NCI-H69 (cell line): ENCODE results near the gene PTPRT.
A peak's percentile ranks its signal among the peaks of the same experiment; 100 is the strongest.

Experiments
- DNase-seq: peaks from one replicate; lab custom pipeline; 2025; lab: John Stamatoyannopoulos, UW

The PTPRT gene

GRCh38 chr20:42611889-42612837 is 577.5 kb downstream of the PTPRT start:
- DNase-seq, result no peak

GRCh38 chr20:42611423-42611822 is 578.3 kb downstream of the PTPRT start:
- no peak for DNase-seq

- DNase-seq, result no peak
Observed at GRCh38 chr20:42610070-42610469, 579.6 kb downstream of the PTPRT start.

- peak; percentile 2 for DNase-seq
Observed at GRCh38 chr20:42609618-42610017, 580.1 kb downstream of the PTPRT start.

- DNase-seq, result no peak
Observed at GRCh38 chr20:42604998-42605956, 584.4 kb downstream of the PTPRT start.

GRCh38 chr20:42603655-42604054 is 586.1 kb downstream of the PTPRT start:
- DNase-seq, result no peak

- no peak for DNase-seq
Observed at GRCh38 chr20:42598581-42598980, 591.1 kb downstream of the PTPRT start.

- no peak for DNase-seq
Observed at GRCh38 chr20:42595625-42596024, 594.1 kb downstream of the PTPRT start.

GRCh38 chr20:42594659-42595058 is 595.0 kb downstream of the PTPRT start:
- no peak for DNase-seq

- no peak for DNase-seq
Observed at GRCh38 chr20:42594011-42594410, 595.7 kb downstream of the PTPRT start.

- DNase-seq, result no peak
Observed at GRCh38 chr20:42589976-42590639, 599.6 kb downstream of the PTPRT start.

- DNase-seq, result no peak
Observed at GRCh38 chr20:42588847-42589246, 600.9 kb downstream of the PTPRT start.

GRCh38 chr20:42587427-42587826 is 602.3 kb downstream of the PTPRT start:
- no peak for DNase-seq

GRCh38 chr20:42581311-42581710 is 608.4 kb downstream of the PTPRT start:
- DNase-seq, result no peak

- DNase-seq, result no peak
Observed at GRCh38 chr20:42576167-42576566, 613.5 kb downstream of the PTPRT start.

- DNase-seq, result no peak
Observed at GRCh38 chr20:42572320-42573016, 617.2 kb downstream of the PTPRT start.

- no peak for DNase-seq
Observed at GRCh38 chr20:42567409-42567808, 622.3 kb downstream of the PTPRT start.

- DNase-seq, result no peak
Observed at GRCh38 chr20:42565235-42565995, 624.3 kb downstream of the PTPRT start.

GRCh38 chr20:42559665-42560064 is 630.0 kb downstream of the PTPRT start:
- no peak for DNase-seq

GRCh38 chr20:42556575-42556974 is 633.1 kb downstream of the PTPRT start:
- no peak for DNase-seq

GRCh38 chr20:42553374-42553773 is 636.3 kb downstream of the PTPRT start:
- DNase-seq, result no peak
